Peyer's patch (tissue), 4 donors: Measurements from ENCODE around the gene GPR152.

Experiments used
- CTCF ChIP-seq, 6 experiments: fragments of 450-650 bp in 4 of 6; fragments of 200-600 bp in 2 of 6; sonication (generic) in 1 of 6; IDR thresholded peaks; one replicate each; pipeline ENCODE4 v1.5.1; 2017 to 2019; ENCODE audit warnings: antibody characterized with exemption in 6 of 6, mild to moderate bottlenecking in 3 of 6, moderate library complexity in 1 of 6
- POLR2A ChIP-seq, 2 donors: fragments of 450-650 bp; IDR thresholded peaks; one replicate each; pipeline ENCODE4 v1.5.1; 2017; ENCODE audit warnings: antibody characterized with exemption in 2 of 2, mild to moderate bottlenecking in 2 of 2, moderate library complexity in 2 of 2

DNA sequence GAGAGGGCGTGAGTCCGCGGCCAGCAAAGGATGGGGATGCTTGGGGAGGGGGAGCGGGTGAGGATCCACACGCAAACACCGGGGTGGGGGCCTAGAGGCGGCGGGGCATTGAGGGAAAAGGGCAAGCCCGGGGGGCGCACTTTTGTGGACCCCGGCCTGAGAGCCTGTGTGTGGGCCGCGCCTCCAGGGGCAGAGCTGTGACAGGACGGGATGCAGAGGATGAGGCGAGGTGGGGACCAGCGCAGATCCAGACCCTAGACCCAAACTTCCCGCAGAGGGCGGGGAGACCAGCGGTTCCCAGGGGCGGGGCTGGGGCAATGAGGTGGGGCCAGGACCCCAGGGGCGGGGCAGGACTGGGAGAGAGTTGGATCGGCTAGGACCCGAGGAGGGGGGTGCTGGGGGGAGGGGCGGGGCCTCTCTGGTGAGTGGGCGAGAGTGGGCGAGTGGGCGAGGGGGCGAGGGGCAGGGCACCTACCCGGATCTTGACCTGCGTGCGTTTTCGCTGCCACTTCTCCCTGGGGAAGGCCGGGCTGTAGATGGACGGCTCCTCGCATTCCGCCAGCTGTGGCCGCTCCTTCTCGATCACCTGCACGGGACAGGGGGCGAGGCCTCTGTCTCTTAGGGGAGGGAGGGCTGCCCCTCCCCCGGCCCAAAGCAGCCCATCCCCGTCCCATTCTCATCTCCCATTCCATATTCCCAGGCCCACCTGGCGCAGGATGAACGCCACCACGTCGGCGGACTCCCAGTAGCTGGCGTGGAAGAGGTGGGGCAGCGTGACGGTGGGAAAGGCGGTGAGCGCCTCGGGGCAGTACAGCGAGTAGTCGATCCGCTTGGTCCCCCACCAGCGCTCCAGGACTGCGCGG lies 42.1 kb upstream of the GPR152 start:
- TF ChIP-seq CTCF (IDR thresholded peaks at IDR 0.05) (no peak), POLR2A (IDR thresholded peaks at IDR 0.05) (no peak)
